ENCODE results near the gene OSBPL9. TPM values are rescaled to one million over a fixed set of nuclear protein-coding genes. Genes with fewer than 3 reads are reported as not detected.

Gene OSBPL9
- total RNA-seq, 1 experiment from 2014 or later, result 62.4 TPM

- Histone ChIP-seq H3K27ac (ENCODE audit: low read depth, low read length, poor library complexity, severe bottlenecking) (no peak overlapping the region), H3K27me3 (replicated peaks; ENCODE audit: insufficient read depth, low read depth, low read length, poor library complexity) (no peaks in the 10 kb centered on the region), H3K9me3 (ENCODE audit: low read depth, low read length, poor library complexity, severe bottlenecking) (no peaks in the 10 kb centered on the region), H3K4me3 (ENCODE audit: low read depth, low read length, poor library complexity, severe bottlenecking) (no peak overlapping the region), H3K36me3 (ENCODE audit: insufficient read depth, low read length, poor library complexity, severe bottlenecking) (no peaks in the 10 kb centered on the region), H3K4me1 (ENCODE audit: insufficient read depth, low read length, poor library complexity, severe bottlenecking) (no peaks in the 10 kb centered on the region)
- intact Hi-C loops (cut with micrococcal nuclease; ENCODE audit: unreplicated experiment), result no loop called here
- no peak for DNase-seq (ENCODE audit: low spot score)
- no peak for TF ChIP-seq EZH2 (IDR thresholded peaks at IDR 0.05; ENCODE audit: borderline replicate concordance, low read depth, low read length, poor library complexity, severe bottlenecking)
- no peak for TF ChIP-seq CTCF (conservative IDR thresholded peaks at IDR 0.05; ENCODE audit: low read depth, low read length)
- CTCF ChIA-PET, result no interaction called here
- BruUV-seq (replicated peaks), result no TSS peak
- POLR2A ChIA-PET (ENCODE audit: low non-redundant PET), result no interaction called here
These were observed 22.2 kb upstream of the OSBPL9 start for GRCh38 chr1:51594716-51595115.

- H3K9me3 ChIP-seq (ENCODE audit: low read depth, low read length, poor library complexity, severe bottlenecking), result no peaks in the 10 kb centered on the region
- no peak for DNase-seq (ENCODE audit: low spot score)
- no peak for TF ChIP-seq CTCF (conservative IDR thresholded peaks at IDR 0.05; ENCODE audit: low read depth, low read length)
- no peak for TF ChIP-seq EZH2 (IDR thresholded peaks at IDR 0.05; ENCODE audit: borderline replicate concordance, low read depth, low read length, poor library complexity, severe bottlenecking)
- no peak overlapping the region for H3K27ac ChIP-seq (ENCODE audit: low read depth, low read length, poor library complexity, severe bottlenecking)
- no peaks in the 10 kb centered on the region for H3K36me3 ChIP-seq (ENCODE audit: insufficient read depth, low read length, poor library complexity, severe bottlenecking)
- POLR2A ChIA-PET (ENCODE audit: low non-redundant PET), result no interaction called here
- no peaks in the 10 kb centered on the region for H3K27me3 ChIP-seq (replicated peaks; ENCODE audit: insufficient read depth, low read depth, low read length, poor library complexity)
- intact Hi-C loops (cut with micrococcal nuclease; ENCODE audit: unreplicated experiment), result no loop called here
- H3K4me1 ChIP-seq (ENCODE audit: insufficient read depth, low read length, poor library complexity, severe bottlenecking), result no peaks in the 10 kb centered on the region
- CTCF ChIA-PET, result interaction anchor here (0.6 kb wide), 1 partner anchor 31 kb away, joined by 5 read pairs; no protein-coding TSS in a partner anchor
- H3K4me3 ChIP-seq (ENCODE audit: low read depth, low read length, poor library complexity, severe bottlenecking), result no peak overlapping the region
- BruUV-seq (replicated peaks), result no TSS peak
These were observed 16.4 kb upstream of the OSBPL9 start for GRCh38 chr1:51600529-51600928.

GRCh38 chr1:51600965-51601364, 15.9 kb upstream of the OSBPL9 start:
- intact Hi-C loops (cut with micrococcal nuclease; ENCODE audit: unreplicated experiment), result no loop called here
- POLR2A ChIA-PET (ENCODE audit: low non-redundant PET), result no interaction called here
- Histone ChIP-seq H3K27ac (ENCODE audit: low read depth, low read length, poor library complexity, severe bottlenecking) (no peak overlapping the region), H3K27me3 (replicated peaks; ENCODE audit: insufficient read depth, low read depth, low read length, poor library complexity) (no peaks in the 10 kb centered on the region), H3K4me3 (ENCODE audit: low read depth, low read length, poor library complexity, severe bottlenecking) (no peak overlapping the region), H3K36me3 (ENCODE audit: insufficient read depth, low read length, poor library complexity, severe bottlenecking) (no peaks in the 10 kb centered on the region), H3K4me1 (ENCODE audit: insufficient read depth, low read length, poor library complexity, severe bottlenecking) (no peaks in the 10 kb centered on the region), H3K9me3 (ENCODE audit: low read depth, low read length, poor library complexity, severe bottlenecking) (no peaks in the 10 kb centered on the region)
- TF ChIP-seq EZH2 (IDR thresholded peaks at IDR 0.05; ENCODE audit: borderline replicate concordance, low read depth, low read length, poor library complexity, severe bottlenecking), result no peak
- TF ChIP-seq CTCF (conservative IDR thresholded peaks at IDR 0.05; ENCODE audit: low read depth, low read length), result no peak
- CTCF ChIA-PET, result interaction anchor here (0.6 kb wide), 1 partner anchor 31 kb away, joined by 5 read pairs; no protein-coding TSS in a partner anchor
- no TSS peak for BruUV-seq (replicated peaks)
- no peak for DNase-seq (ENCODE audit: low spot score)

Measured in A673 (cell line).